ENCODE measurements around the gene LHX3.

LHX3 gene

DNA sequence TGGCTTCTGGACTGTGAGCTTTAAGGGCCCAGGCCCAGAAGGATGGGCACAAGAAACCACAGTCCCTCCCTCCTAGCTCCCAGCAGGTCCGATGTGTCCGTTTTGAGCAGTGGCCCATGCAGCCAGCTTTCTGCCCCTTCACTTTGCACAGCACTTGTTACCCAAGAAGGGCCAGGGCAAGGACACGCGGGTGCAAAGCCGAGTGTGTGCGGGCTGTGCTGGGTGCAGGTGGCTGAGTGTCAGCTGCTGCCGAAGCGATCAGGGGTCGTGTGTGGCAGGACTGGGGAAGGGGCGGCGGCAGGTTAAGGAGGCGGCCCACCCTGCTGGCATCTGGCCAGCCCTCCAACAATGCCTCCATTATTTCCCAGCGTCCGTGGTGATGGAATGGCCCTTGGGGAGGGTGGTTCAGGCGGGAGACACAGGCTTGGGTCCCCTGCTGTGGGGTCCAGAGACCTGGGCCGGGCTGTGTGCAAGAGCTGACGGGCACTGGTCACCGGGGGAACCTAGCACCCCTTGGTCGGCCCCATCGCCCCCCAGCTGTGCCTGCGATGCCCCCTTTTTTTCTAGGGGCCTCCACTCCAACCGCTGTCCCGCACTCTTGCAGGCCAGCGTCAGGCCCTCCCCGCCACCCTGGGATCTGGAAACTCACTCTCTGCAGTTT is 653 bp downstream of the LHX3 start:
- no peak for TF ChIP-seq CTCF (IDR thresholded peaks at IDR 0.05; ENCODE audit: control extremely low read depth, extremely low read depth, low read depth, missing control alignments)
- ChIA-PET POLR2A (no interaction called here), CTCF (no interaction called here)
- DNase-seq (ENCODE audit: extremely low spot score), result no peak

GRCh38 chr9:136203408-136204144 is 1.4 kb downstream of the LHX3 start:
- POLR2A ChIA-PET, result no interaction called here
- no peak for TF ChIP-seq CTCF (IDR thresholded peaks at IDR 0.05; ENCODE audit: control extremely low read depth, extremely low read depth, low read depth, missing control alignments)
- CTCF ChIA-PET, result no interaction called here

DNA sequence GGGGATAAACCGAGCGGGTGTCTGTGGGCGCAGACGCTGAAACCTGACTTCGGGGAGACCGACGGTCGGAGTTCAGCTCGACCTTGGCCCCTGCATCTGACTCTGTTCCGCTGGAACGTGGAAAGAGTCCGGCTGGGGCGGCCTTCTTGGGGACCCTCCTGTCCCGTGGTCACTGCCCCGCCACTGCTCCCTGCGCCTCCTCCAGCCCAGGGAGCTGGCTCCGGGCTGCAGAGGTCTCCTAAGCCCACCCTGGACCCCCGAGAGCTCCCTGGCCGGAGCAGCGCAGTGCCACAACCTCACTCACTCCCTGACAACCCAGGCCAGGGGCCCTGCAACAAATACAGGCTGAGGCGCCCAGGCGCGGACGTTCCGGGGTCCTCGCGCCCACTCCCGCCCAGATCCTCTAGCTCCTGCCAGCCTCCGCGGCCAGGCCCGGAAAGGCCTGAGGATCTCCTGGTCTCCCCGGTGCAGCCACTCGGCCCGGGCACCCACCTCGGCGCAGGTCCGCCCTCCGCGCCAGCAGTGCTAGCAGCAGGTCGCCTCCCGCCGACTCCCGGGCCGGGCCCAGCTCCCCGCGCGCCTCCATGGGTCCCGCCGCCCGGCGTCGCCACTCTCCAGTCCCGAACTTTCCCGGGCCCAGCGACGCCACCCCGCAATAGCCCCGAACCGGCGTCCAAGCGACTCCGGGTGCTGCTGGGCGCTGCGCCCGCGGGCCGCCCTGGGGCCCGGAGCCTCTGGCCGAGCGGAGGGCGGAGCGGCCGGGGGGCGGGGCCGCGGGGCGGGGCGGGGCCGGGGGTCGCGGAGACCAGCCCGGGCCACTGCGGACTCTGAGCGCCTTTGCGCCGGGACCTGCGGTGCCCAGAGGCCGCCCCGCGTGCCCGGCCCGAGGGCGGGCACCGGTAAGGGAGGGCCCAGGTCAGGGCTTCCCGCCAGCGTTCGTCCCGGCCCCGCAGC is 2.2 kb downstream of the LHX3 start:
- no peak for TF ChIP-seq CTCF (IDR thresholded peaks at IDR 0.05; ENCODE audit: control extremely low read depth, extremely low read depth, low read depth, missing control alignments)
- DNase-seq (ENCODE audit: extremely low spot score), result no peak
- ChIA-PET POLR2A (no interaction called here), CTCF (interaction anchor here (1.1 kb wide), 1 partner anchor 40 kb away, joined by 3 read pairs; no protein-coding TSS in a partner anchor)

More at GRCh38 chr9:136203408-136204144, 1.4 kb downstream of the LHX3 start:
- DNase-seq (ENCODE audit: extremely low spot score), result no peak

- TF ChIP-seq CTCF (IDR thresholded peaks at IDR 0.05; ENCODE audit: control extremely low read depth, extremely low read depth, low read depth, missing control alignments), result no peak
- ChIA-PET POLR2A (no interaction called here), CTCF (interaction anchor here (1.1 kb wide), 1 partner anchor 41 kb away, joined by 3 read pairs; no protein-coding TSS in a partner anchor)
- peak; percentile 59 for DNase-seq (ENCODE audit: extremely low spot score)
Measured at GRCh38 chr9:136201609-136202453, 3.1 kb downstream of the LHX3 start.

DNA sequence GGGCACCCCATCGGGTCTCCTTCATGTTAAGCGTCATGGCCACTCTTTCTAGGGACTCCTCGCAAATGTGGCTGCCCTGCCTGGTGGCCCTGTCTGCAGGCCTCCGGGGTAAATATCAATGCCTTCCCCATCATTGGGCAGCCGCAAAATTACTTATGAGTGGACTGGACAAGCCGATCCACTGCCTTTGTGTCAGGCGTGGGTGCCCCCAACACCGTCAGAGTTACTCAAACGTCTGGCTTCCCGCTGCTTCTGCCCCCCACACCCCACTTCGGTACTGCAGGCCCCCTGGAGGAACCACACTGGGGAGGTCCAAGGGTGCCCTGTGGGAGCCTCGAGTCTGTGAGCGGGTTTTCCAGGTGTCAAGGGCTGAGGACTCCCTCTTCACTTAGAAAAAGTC is 3.8 kb downstream of the LHX3 start:
- CTCF ChIA-PET, result no interaction called here
- no peak for DNase-seq (ENCODE audit: extremely low spot score)
- TF ChIP-seq CTCF (IDR thresholded peaks at IDR 0.05; ENCODE audit: control extremely low read depth, extremely low read depth, low read depth, missing control alignments), result no peak
- POLR2A ChIA-PET, result no interaction called here

Measured in GM10248 (cell line).